GM12878 (cell line): ENCODE measurements around the gene SMURF1. TPM values are rescaled to one million over a fixed set of nuclear protein-coding genes. Genes with fewer than 3 reads are reported as not detected.

Experiments
- ATAC-seq: fragments of 200-7000 bp; cut with Tn5 transposase; 3 replicates; pipeline ENCODE4 v1.9.1; 2020; ENCODE audit warnings: mild to moderate bottlenecking, moderate library complexity
- BruUV-seq: library from RNA; stranded (reverse); fragments of 400-500 nt; replicated peaks from 2 replicates; lab custom pipeline; 2021; lab: Mats Ljungman, UMichigan
- CTCF ChIA-PET: fragments of 300-600 bp; sonication (Branson Sonifier 250); formaldehyde crosslinking; extraction: SDS; loops from one replicate; lab custom pipeline; 2021; ENCODE audit warnings: inconsistent platforms; lab: Yijun Ruan, JAX
- POLR2A ChIA-PET: fragments of 350-600 bp; formaldehyde crosslinking; extraction: SDS; loops from one replicate; lab custom pipeline; 2021; ENCODE audit warnings: inconsistent platforms; lab: Charles Lee
- RAD21 ChIA-PET: fragments of 300-600 bp; sonication (Branson Sonifier 250); formaldehyde crosslinking; loops from one replicate; lab custom pipeline; 2023; ENCODE audit warnings: antibody characterized with exemption; ENCODE audit not compliant: unreplicated experiment; lab: Charles Lee
- SMC1A ChIA-PET: fragments of 300-600 bp; sonication (Branson Sonifier 250); formaldehyde crosslinking; loops from one replicate; lab custom pipeline; 2023; ENCODE audit not compliant: unreplicated experiment, uncharacterized antibody; lab: Charles Lee
- DNase-seq: peaks from one replicate; pipeline ENCODE4 v3.0.0-alpha.2; 2011; ENCODE audit warnings: low read depth, low spot score
- FAIRE-seq: peaks from 3 replicates; lab custom pipeline; 2011; peaks lifted over from hg19 to GRCh38; lab: Jason Lieb, UNC
- H2AFZ ChIP-seq: 2 replicates; pipeline ENCODE4 v1.6.0; 2011; ENCODE audit warnings: low read depth, low read length, control low read depth; ENCODE audit not compliant: control insufficient read depth
- H3K27ac ChIP-seq: 2 replicates; pipeline ENCODE4 v1.5.1; 2011; ENCODE audit warnings: control low read depth; ENCODE audit not compliant: control insufficient read depth, insufficient read depth
- H3K27me3 ChIP-seq, 2 experiments: replicated peaks in 1 of 2; 2 replicates each; pipeline versions ENCODE4 v1.6.0 to v1.6.1; 2011; ENCODE audit warnings: low read length in 1 of 2; ENCODE audit not compliant: control insufficient read depth in 2 of 2, insufficient read depth in 2 of 2
- H3K36me3 ChIP-seq, 2 experiments: 2 replicates each; pipeline ENCODE4 v1.5.1; 2011; ENCODE audit warnings: low read length in 1 of 2; ENCODE audit not compliant: control insufficient read depth in 2 of 2, insufficient read depth in 2 of 2
- H3K4me1 ChIP-seq: 2 replicates; pipeline ENCODE4 v1.6.1; 2011; ENCODE audit warnings: mild to moderate bottlenecking, low read length, moderate library complexity, mixed read lengths; ENCODE audit not compliant: control insufficient read depth, insufficient read depth
- H3K4me2 ChIP-seq: 2 replicates; pipeline ENCODE4 v1.6.0; 2011; ENCODE audit warnings: control low read depth; ENCODE audit not compliant: control insufficient read depth, insufficient read depth
- H3K4me3 ChIP-seq: fragments of 200-600 bp; sonication (generic); 2 replicates; pipeline ENCODE4 v1.5.1; 2016
- H3K79me2 ChIP-seq: 2 replicates; pipeline ENCODE4 v1.6.0; 2011; ENCODE audit warnings: low read length; ENCODE audit not compliant: control insufficient read depth, insufficient read depth
- H3K9ac ChIP-seq: 2 replicates; pipeline ENCODE4 v1.8.0; 2011; ENCODE audit warnings: low read length, control low read depth, mixed read lengths; ENCODE audit not compliant: control insufficient read depth, insufficient read depth
- H3K9me3 ChIP-seq: replicated peaks from 3 replicates; pipeline ENCODE4 v1.5.1; 2011; ENCODE audit warnings: mild to moderate bottlenecking, low read length; ENCODE audit not compliant: control insufficient read depth, insufficient read depth
- H4K20me1 ChIP-seq: 2 replicates; pipeline ENCODE4 v1.6.0; 2011; ENCODE audit not compliant: control insufficient read depth, insufficient read depth
- BCL11A ChIP-seq: IDR thresholded peaks from 2 replicates; pipeline ENCODE4 v1.6.1; 2011; ENCODE audit warnings: low read depth, low read length
- BRCA1 ChIP-seq: IDR thresholded peaks from 2 replicates; pipeline ENCODE4 v1.6.1; 2011; ENCODE audit warnings: low read depth, low read length, improper control_type of control experiment
- IKZF2 ChIP-seq, 2 experiments: fragments of 450-650 bp; IDR thresholded peaks; 2 replicates each; pipeline ENCODE4 v1.6.1; 2017; ENCODE audit warnings: mild to moderate bottlenecking in 2 of 2, moderate library complexity in 2 of 2
- KDM1A ChIP-seq: fragments of 200-600 bp; sonication (generic); IDR thresholded peaks from 2 replicates; pipeline ENCODE4 v1.6.1; 2016; ENCODE audit warnings: borderline replicate concordance
- NFIC ChIP-seq: IDR thresholded peaks from 2 replicates; pipeline ENCODE4 v1.6.1; 2012; ENCODE audit warnings: low read depth, mild to moderate bottlenecking, inconsistent platforms, low read length, moderate library complexity
- POLR2AphosphoS2 ChIP-seq: IDR thresholded peaks from 2 replicates; pipeline ENCODE4 v1.6.1; 2011; ENCODE audit warnings: low read depth, mild to moderate bottlenecking, low read length, improper control_type of control experiment, moderate library complexity
- SMARCA5 ChIP-seq: fragments of 450-650 bp; IDR thresholded peaks from 2 replicates; pipeline ENCODE4 v1.6.1; 2017; ENCODE audit warnings: mild to moderate bottlenecking
- SP1 ChIP-seq: IDR thresholded peaks from one replicate; pipeline ENCODE4 v1.6.1; 2011; ENCODE audit warnings: low read depth, low read length
- TCF12 ChIP-seq: IDR thresholded peaks from 2 replicates; pipeline ENCODE4 v1.6.1; 2011; ENCODE audit warnings: low read depth, mild to moderate bottlenecking, low read length
- USF1 ChIP-seq: IDR thresholded peaks from 2 replicates; pipeline ENCODE4 v1.6.1; 2011; ENCODE audit warnings: borderline replicate concordance, low read depth, mild to moderate bottlenecking, moderate library complexity, mixed read lengths, low read length; ENCODE audit not compliant: insufficient read depth; ENCODE audit errors: extremely low read length
- ZNF384 ChIP-seq: IDR thresholded peaks from 2 replicates; pipeline ENCODE4 v1.6.1; 2012; ENCODE audit warnings: low read depth, mild to moderate bottlenecking, low read length, improper control_type of control experiment, borderline replicate concordance
- ZZZ3 ChIP-seq: IDR thresholded peaks from 2 replicates; pipeline ENCODE4 v1.6.1; 2011; ENCODE audit warnings: low read depth; ENCODE audit not compliant: control insufficient read depth, insufficient read length
- WGBS: methylation state at CpG from one replicate; pipeline ENCODE4 v1.1.6; 2016; ENCODE audit warnings: low lambda C conversion rate; ENCODE audit not compliant: insufficient replicate concordance, insufficient coverage; ENCODE audit errors: missing lambda C conversion rate; 5-methylcytosine and 5-hydroxymethylcytosine counted together
- in situ Hi-C: fragments of 300-500 bp; cut with MboI; formaldehyde crosslinking; loops from 9 replicates; pipeline ENCODE4 v1.14.3; 2018; ENCODE audit warnings: mixed read lengths
- intact Hi-C: fragments of 100-400 bp; cut with micrococcal nuclease; formaldehyde crosslinking; loops from one replicate; pipeline ENCODE4 v1.14.2; 2022; ENCODE audit not compliant: unreplicated experiment
- polyA plus RNA-seq, 11 experiments: library from polyadenylated mRNA; depleted of rRNA in 4 of 11; unstranded in 6 of 11; stranded (reverse) in 5 of 11; fragments of >200 nt; fragmentation: Nextera tagmentation in 4 of 11; fragmentation: Illumina TruSeq in 1 of 11; extraction: Ambion mirVana in 4 of 11; extraction: Trizol in 1 of 11; gene quantifications; 1 replicate in 1 of 11; 2 replicates in 10 of 11; pipeline versions ENCODE4 v1.2.1 to v1.2.3, GENCODE V29; 2011 to 2016; ENCODE audit warnings: inconsistent platforms in 2 of 11, missing spikeins in 2 of 11, low read depth in 1 of 11
- total RNA-seq, 4 experiments: library from RNA; depleted of rRNA in 3 of 4; stranded (reverse); fragments of >200 nt in 3 of 4; fragmentation: Illumina TruSeq in 1 of 4; extraction: Trizol in 1 of 4; gene quantifications; 2 replicates each; pipeline versions ENCODE4 v1.2.1 to v1.2.3, GENCODE V29; 2013 to 2021

The SMURF1 gene
- total and polyA plus RNA-seq, 10 of the 15 experiments (the other 5 are each of a cell fraction or from before 2014, with no cell fraction given) = 0.76 to 14.0 (median 7.9) TPM

- SMC1A ChIA-PET = interaction anchor here (0.6 kb wide), 1 partner anchor 19 kb away, joined by 4 read pairs; no protein-coding TSS in a partner anchor
- no peak for TF ChIP-seq KDM1A
- no peak for TF ChIP-seq SP1
- no peak for TF ChIP-seq ZNF384
- TF ChIP-seq NFIC = no peak
- no peak for TF ChIP-seq SMARCA5
- no peak for TF ChIP-seq IKZF2 (IDR thresholded peaks at IDR 0.05)
- TF ChIP-seq USF1 = no peak
- no peak for TF ChIP-seq BCL11A
- TF ChIP-seq POLR2AphosphoS2 = no peak
- no peak for TF ChIP-seq BRCA1
- TF ChIP-seq TCF12 = no peak
- no peak for TF ChIP-seq ZZZ3
- TF ChIP-seq, all 136 proteins: peak for 0
- Histone ChIP-seq H3K27ac (no peak overlapping the region), H3K4me2 (no peak overlapping the region), H4K20me1 (no peaks in the 10 kb centered on the region), H3K9ac (no peak overlapping the region), H3K79me2 (peaks cover 43% of the 10 kb centered on the region), H3K4me1 (peaks cover 12% of the 10 kb centered on the region), H3K9me3 (no peaks in the 10 kb centered on the region), H3K4me3 (0 out of 2 replicates have a peak overlapping the region, but pooled peaks have one; percentile 64), H2AFZ (no peak overlapping the region), H3K27me3 (no peaks in the 10 kb centered on the region), H3K36me3 (no peaks in the 10 kb centered on the region; a peak in 1 of 4 replicates)
- ChIA-PET CTCF (no interaction called here), POLR2A (no interaction called here), RAD21 (interaction anchor here (0.8 kb wide), 1 partner anchor 18 kb away, joined by 3 read pairs; no protein-coding TSS in a partner anchor)
- no TSS peak for BruUV-seq
- intact Hi-C loops (loop anchor here (5.0 kb wide), 1 partner anchor 99 kb away; no protein-coding TSS in a partner anchor), in situ Hi-C loops (no loop called here)
- DNase-seq = no peak
- no peak for ATAC-seq
- 73% methylated on average over 3 of the region's 3 CpGs for WGBS
- FAIRE-seq = no peak
These were observed 2.6 kb downstream of the SMURF1 start for GRCh38 chr7:99141334-99141733.
